HCT116 (cell line): ENCODE measurements around the gene TRAK1. TPM values are rescaled to one million over a fixed set of nuclear protein-coding genes. Genes with fewer than 3 reads are reported as not detected.

Source experiments
- ATAC-seq: fragments of 200-7000 bp; cut with Tn5 transposase; 2 replicates; pipeline ENCODE4 v1.9.1; 2020; ENCODE audit warnings: mild to moderate bottlenecking, moderate library complexity
- BruUV-seq: library from RNA; stranded (reverse); fragments of 400-500 nt; replicated peaks from 2 replicates; lab custom pipeline; 2021; lab: Mats Ljungman, UMichigan
- CTCF ChIA-PET: fragments of 300-600 bp; sonication (Branson Sonifier 250); formaldehyde crosslinking; loops from one replicate; lab custom pipeline; 2021; ENCODE audit warnings: antibody characterized with exemption; lab: Charles Lee
- POLR2A ChIA-PET: fragments of 300-600, 350-600 bp; sonication (Branson Sonifier 250); formaldehyde crosslinking; loops from one replicate; lab custom pipeline; 2021; ENCODE audit warnings: antibody characterized with exemption; lab: Charles Lee
- RAD21 ChIA-PET, 2 experiments: fragments of 300-600 bp; sonication (Branson Sonifier 250); formaldehyde crosslinking; loops; one replicate each; lab custom pipeline; 2023; ENCODE audit warnings: low total read pairs in 2 of 2; ENCODE audit not compliant: uncharacterized antibody in 2 of 2, unreplicated experiment in 2 of 2, low non-redundant PET in 1 of 2; lab: Charles Lee
- DNase-seq: peaks from one replicate; pipeline ENCODE4 v3.0.0-alpha.2; 2010; ENCODE audit warnings: low read depth, low spot score
- H2AFZ ChIP-seq: fragments of 200-600 bp; shearing (Covaris generic), sonication (generic); 2 replicates; pipeline ENCODE4 v1.6.1; 2017; ENCODE audit warnings: low read depth, mixed run types, mixed read lengths, antibody characterized with exemption, low read length; ENCODE audit not compliant: poor library complexity, severe bottlenecking
- H3K27ac ChIP-seq: 2 replicates; pipeline ENCODE4 v1.5.1; 2012; ENCODE audit warnings: low read depth, low read length
- H3K27me3 ChIP-seq: fragments of 200-600 bp; sonication (generic); 2 replicates; pipeline ENCODE4 v1.6.1; 2016; ENCODE audit warnings: mixed run types, low read length, mixed read lengths; ENCODE audit not compliant: insufficient read depth
- H3K36me3 ChIP-seq, 2 experiments: fragments of 200-500 bp in 1 of 2; fragments of 200-600 bp in 1 of 2; sonication (Bioruptor generic) in 1 of 2; sonication (generic) in 1 of 2; 2 replicates each; pipeline versions ENCODE4 v1.5.1 to v1.6.1; 2014 to 2016; ENCODE audit warnings: low read length in 2 of 2, inconsistent platforms in 1 of 2, mixed read lengths in 1 of 2, mixed run types in 1 of 2; ENCODE audit not compliant: insufficient read depth in 2 of 2, control insufficient read depth in 1 of 2
- H3K4me1 ChIP-seq, 2 experiments: fragments of 200-600 bp in 1 of 2; sonication (generic) in 1 of 2; 2 replicates each; pipeline versions ENCODE4 v1.5.1 to v1.6.1; 2012 to 2017; ENCODE audit warnings: low read length in 2 of 2, inconsistent platforms in 1 of 2, mild to moderate bottlenecking in 1 of 2, mixed read lengths in 1 of 2, mixed run types in 1 of 2, moderate library complexity in 1 of 2; ENCODE audit not compliant: insufficient read depth in 2 of 2, control insufficient read depth in 1 of 2
- H3K4me2 ChIP-seq: fragments of 200-600 bp; sonication (generic); 2 replicates; pipeline ENCODE4 v1.6.1; 2017; ENCODE audit warnings: mixed run types, low read length, mixed read lengths
- H3K4me3 ChIP-seq, 2 experiments: fragments of 200-600 bp in 1 of 2; sonication (generic) in 1 of 2; replicated peaks in 1 of 2; 2 replicates each; pipeline ENCODE4 v1.5.1; 2011 to 2016; ENCODE audit warnings: low read length in 2 of 2, control low read depth in 1 of 2, low read depth in 1 of 2, mild to moderate bottlenecking in 1 of 2, mixed read lengths in 1 of 2, mixed run types in 1 of 2
- H3K79me2 ChIP-seq: fragments of 200-600 bp; sonication (generic); 2 replicates; pipeline ENCODE4 v1.6.1; 2017; ENCODE audit warnings: mild to moderate bottlenecking, mixed run types, low read length, moderate library complexity, mixed read lengths; ENCODE audit not compliant: insufficient read depth
- H3K9ac ChIP-seq: fragments of 200-600 bp; sonication (generic); 2 replicates; pipeline ENCODE4 v1.6.1; 2016; ENCODE audit warnings: low read length, mixed read lengths
- H3K9me2 ChIP-seq: fragments of 200-600 bp; sonication (generic), shearing (Covaris generic); 2 replicates; pipeline ENCODE4 v1.6.1; 2017; ENCODE audit warnings: mixed run types, mild to moderate bottlenecking, moderate library complexity; ENCODE audit not compliant: insufficient read depth
- H3K9me3 ChIP-seq, 2 experiments: fragments of 200-500 bp in 1 of 2; fragments of 200-600 bp in 1 of 2; sonication (Bioruptor generic) in 1 of 2; sonication (generic) in 1 of 2; 2 replicates each; pipeline ENCODE4 v1.6.1; 2014 to 2017; ENCODE audit warnings: low read length in 2 of 2, mixed read lengths in 2 of 2, inconsistent platforms in 1 of 2, low read depth in 1 of 2, mild to moderate bottlenecking in 1 of 2, mixed run types in 1 of 2, moderate library complexity in 1 of 2; ENCODE audit not compliant: control insufficient read depth in 1 of 2, insufficient read depth in 1 of 2
- H4K20me1 ChIP-seq: fragments of 200-600 bp; sonication (generic), shearing (Covaris generic); 2 replicates; pipeline ENCODE4 v1.6.1; 2017; ENCODE audit warnings: mixed run types, mild to moderate bottlenecking, moderate library complexity; ENCODE audit not compliant: insufficient read depth
- CBX3 ChIP-seq: IDR thresholded peaks from 2 replicates; pipeline ENCODE4 v1.6.1; 2012; ENCODE audit warnings: low read depth
- CEBPB ChIP-seq: IDR thresholded peaks from 2 replicates; pipeline ENCODE4 v1.6.1; 2012; ENCODE audit warnings: low read depth
- EZH2 ChIP-seq: fragments of 200-600 bp; sonication (generic); IDR thresholded peaks from 2 replicates; pipeline ENCODE4 v1.6.1; 2017; ENCODE audit warnings: antibody characterized with exemption, mixed run types
- EZH2phosphoT487 ChIP-seq: fragments of 200-600 bp; IDR thresholded peaks from 2 replicates; pipeline ENCODE4 v1.6.1; 2018; ENCODE audit warnings: antibody characterized with exemption, borderline replicate concordance
- FOSL1 ChIP-seq: IDR thresholded peaks from 2 replicates; pipeline ENCODE4 v1.6.1; 2012; ENCODE audit warnings: low read depth
- POLR2A ChIP-seq: IDR thresholded peaks from 2 replicates; pipeline ENCODE4 v1.7.0; 2011; ENCODE audit warnings: borderline replicate concordance; ENCODE audit not compliant: insufficient read depth, insufficient read length; ENCODE audit errors: extremely low read depth
- RAD21 ChIP-seq: IDR thresholded peaks from 2 replicates; pipeline ENCODE4 v1.6.1; 2012; ENCODE audit warnings: low read depth, mild to moderate bottlenecking
- SIN3A ChIP-seq: IDR thresholded peaks from 2 replicates; pipeline ENCODE4 v1.6.1; 2012; ENCODE audit warnings: low read depth
- SRF ChIP-seq: IDR thresholded peaks from 2 replicates; pipeline ENCODE4 v1.6.1; 2012; ENCODE audit warnings: low read depth
- YY1 ChIP-seq: IDR thresholded peaks from 2 replicates; pipeline ENCODE4 v1.6.1; 2011; ENCODE audit warnings: low read length, low read depth, moderate library complexity, mild to moderate bottlenecking; ENCODE audit not compliant: insufficient replicate concordance; ENCODE audit errors: extremely low read depth
- ZFX ChIP-seq: fragments of 450-650 bp; IDR thresholded peaks from 2 replicates; pipeline ENCODE4 v1.6.1; 2017
- ZNF274 ChIP-seq: fragments of 200-500 bp; sonication (Bioruptor generic); IDR thresholded peaks from 2 replicates; pipeline ENCODE4 v1.6.1; 2014; ENCODE audit warnings: mild to moderate bottlenecking, low read depth, low read length, inconsistent platforms
- intact Hi-C: fragments of 100-400 bp; cut with micrococcal nuclease; formaldehyde crosslinking; loops from 2 replicates; pipeline ENCODE4 v1.10.0; 2022
- total RNA-seq: library from RNA; stranded (reverse); gene quantifications from one replicate; pipeline ENCODE4 v1.2.1, GENCODE V29; 2021; ENCODE audit not compliant: unreplicated experiment
- TF ChIP-seq, protein P1 (sequence below): IDR thresholded peaks from 2 replicates; pipeline ENCODE4 v1.6.1; 2012
- TF ChIP-seq, protein P2 (sequence below): IDR thresholded peaks from 2 replicates; pipeline ENCODE4 v1.6.1; 2011; ENCODE audit warnings: mild to moderate bottlenecking, low read length, moderate library complexity; ENCODE audit not compliant: insufficient replicate concordance; ENCODE audit errors: extremely low read depth
- TF ChIP-seq, protein P3 (sequence below), 3 experiments: fragments of 200-600 bp in 1 of 3; sonication (generic) in 1 of 3; IDR thresholded peaks in 2 of 3; conservative IDR thresholded peaks in 1 of 3; 2 replicates each; pipeline ENCODE4 v1.5.1; 2012 to 2017; ENCODE audit warnings: low read depth in 2 of 3, low read length in 2 of 3, antibody characterized with exemption in 1 of 3, borderline replicate concordance in 1 of 3, control low read depth in 1 of 3, mild to moderate bottlenecking in 1 of 3, mixed read lengths in 1 of 3, mixed run types in 1 of 3, moderate library complexity in 1 of 3; ENCODE audit not compliant: insufficient read depth in 1 of 3

TRAK1 gene
- total RNA-seq, 1 experiment from 2014 or later: 25.9 TPM

DNA sequence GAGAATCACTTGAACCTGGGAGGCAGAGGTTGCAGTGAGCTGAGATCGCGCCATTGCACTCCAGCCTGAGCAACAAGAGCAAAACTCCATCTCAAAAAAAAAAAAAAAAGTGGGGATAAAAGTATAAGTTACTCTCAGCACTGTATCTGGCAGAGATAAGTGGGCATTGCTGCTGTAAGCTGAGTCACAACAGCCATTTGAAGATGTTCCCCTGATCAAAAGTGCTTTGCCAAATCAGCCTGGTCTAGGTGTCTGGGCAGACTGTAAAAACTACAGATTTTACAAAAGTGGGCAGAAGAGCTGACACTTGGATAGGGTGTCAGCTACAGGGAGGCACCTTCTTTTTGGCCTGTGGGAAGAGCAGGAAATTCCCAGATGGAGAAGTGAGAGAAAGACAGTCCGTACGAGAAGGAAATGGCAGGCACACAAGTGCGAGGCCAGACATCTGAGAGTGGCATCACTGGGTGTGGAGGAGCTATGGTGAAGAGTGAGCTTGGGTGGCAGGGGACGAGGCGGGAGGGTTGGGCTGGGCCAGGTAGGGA, 78.5 kb downstream of the TRAK1 start:
- ATAC-seq: no peak
- Histone ChIP-seq H3K9me3 (no peaks in the 10 kb centered on the region), H3K4me3 (no peak overlapping the region), H3K4me1 (no peaks in the 10 kb centered on the region), H3K4me2 (no peak overlapping the region), H3K27me3 (no peaks in the 10 kb centered on the region), H3K9me2 (no peaks in the 10 kb centered on the region), H3K36me3 (no peaks in the 10 kb centered on the region), H3K27ac (no peak overlapping the region), H2AFZ (no peak overlapping the region), H3K79me2 (peaks cover 11% of the 10 kb centered on the region; the same call in 1 of the 2 replicates), H4K20me1 (no peaks in the 10 kb centered on the region), H3K9ac (no peak overlapping the region)
- ChIA-PET CTCF (interaction anchor here (1.4 kb wide), 1 partner anchor 52 kb away, joined by 3 read pairs; no protein-coding TSS in a partner anchor), RAD21 (no interaction called here), POLR2A (no interaction called here)
- TF ChIP-seq CBX3: no peak
- TF ChIP-seq ZNF274: no peak
- TF ChIP-seq SRF: no peak
- TF ChIP-seq EZH2phosphoT487: no peak
- TF ChIP-seq FOSL1: no peak
- TF ChIP-seq SIN3A: no peak
- TF ChIP-seq EZH2: no peak
- TF ChIP-seq POLR2A: no peak
- no peak for TF ChIP-seq YY1
- TF ChIP-seq RAD21: no peak
- TF ChIP-seq, protein P1, sequence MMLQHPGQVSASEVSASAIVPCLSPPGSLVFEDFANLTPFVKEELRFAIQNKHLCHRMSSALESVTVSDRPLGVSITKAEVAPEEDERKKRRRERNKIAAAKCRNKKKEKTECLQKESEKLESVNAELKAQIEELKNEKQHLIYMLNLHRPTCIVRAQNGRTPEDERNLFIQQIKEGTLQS: no peak
- TF ChIP-seq, protein P2, sequence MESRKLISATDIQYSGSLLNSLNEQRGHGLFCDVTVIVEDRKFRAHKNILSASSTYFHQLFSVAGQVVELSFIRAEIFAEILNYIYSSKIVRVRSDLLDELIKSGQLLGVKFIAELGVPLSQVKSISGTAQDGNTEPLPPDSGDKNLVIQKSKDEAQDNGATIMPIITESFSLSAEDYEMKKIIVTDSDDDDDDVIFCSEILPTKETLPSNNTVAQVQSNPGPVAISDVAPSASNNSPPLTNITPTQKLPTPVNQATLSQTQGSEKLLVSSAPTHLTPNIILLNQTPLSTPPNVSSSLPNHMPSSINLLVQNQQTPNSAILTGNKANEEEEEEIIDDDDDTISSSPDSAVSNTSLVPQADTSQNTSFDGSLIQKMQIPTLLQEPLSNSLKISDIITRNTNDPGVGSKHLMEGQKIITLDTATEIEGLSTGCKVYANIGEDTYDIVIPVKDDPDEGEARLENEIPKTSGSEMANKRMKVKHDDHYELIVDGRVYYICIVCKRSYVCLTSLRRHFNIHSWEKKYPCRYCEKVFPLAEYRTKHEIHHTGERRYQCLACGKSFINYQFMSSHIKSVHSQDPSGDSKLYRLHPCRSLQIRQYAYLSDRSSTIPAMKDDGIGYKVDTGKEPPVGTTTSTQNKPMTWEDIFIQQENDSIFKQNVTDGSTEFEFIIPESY: no peak
- no peak for TF ChIP-seq ZFX
- TF ChIP-seq, protein P3, sequence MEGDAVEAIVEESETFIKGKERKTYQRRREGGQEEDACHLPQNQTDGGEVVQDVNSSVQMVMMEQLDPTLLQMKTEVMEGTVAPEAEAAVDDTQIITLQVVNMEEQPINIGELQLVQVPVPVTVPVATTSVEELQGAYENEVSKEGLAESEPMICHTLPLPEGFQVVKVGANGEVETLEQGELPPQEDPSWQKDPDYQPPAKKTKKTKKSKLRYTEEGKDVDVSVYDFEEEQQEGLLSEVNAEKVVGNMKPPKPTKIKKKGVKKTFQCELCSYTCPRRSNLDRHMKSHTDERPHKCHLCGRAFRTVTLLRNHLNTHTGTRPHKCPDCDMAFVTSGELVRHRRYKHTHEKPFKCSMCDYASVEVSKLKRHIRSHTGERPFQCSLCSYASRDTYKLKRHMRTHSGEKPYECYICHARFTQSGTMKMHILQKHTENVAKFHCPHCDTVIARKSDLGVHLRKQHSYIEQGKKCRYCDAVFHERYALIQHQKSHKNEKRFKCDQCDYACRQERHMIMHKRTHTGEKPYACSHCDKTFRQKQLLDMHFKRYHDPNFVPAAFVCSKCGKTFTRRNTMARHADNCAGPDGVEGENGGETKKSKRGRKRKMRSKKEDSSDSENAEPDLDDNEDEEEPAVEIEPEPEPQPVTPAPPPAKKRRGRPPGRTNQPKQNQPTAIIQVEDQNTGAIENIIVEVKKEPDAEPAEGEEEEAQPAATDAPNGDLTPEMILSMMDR (IDR thresholded peaks at IDR 0.05 in 2 of 3, conservative IDR thresholded peaks at IDR 0.05 in 1 of 3; ENCODE audit: borderline replicate concordance in 1 of 3, insufficient read depth in 1 of 3, low read depth in 2 of 3, low read length in 2 of 3): no peak
- no peak for TF ChIP-seq CEBPB
- intact Hi-C loops: no loop called here
- BruUV-seq: no TSS peak
- no peak for DNase-seq
